KMS-11 (cell line): ENCODE data around the gene SUPT20HL2.
"Not testable (repeated sequence)": the region's sequence is repeated elsewhere in the genome, so short reads cannot be mapped to it uniquely, and the experiment has no call there.

Experiments used
- H2AFZ ChIP-seq: fragments of 200-600 bp; sonication (generic); 2 replicates; pipeline ENCODE4 v1.6.1; 2016; ENCODE audit warnings: antibody characterized with exemption, mixed run types, low read depth
- H3K27ac ChIP-seq: fragments of 200-600 bp; sonication (generic); 2 replicates; pipeline ENCODE4 v1.6.1; 2016; ENCODE audit warnings: mild to moderate bottlenecking, mixed run types
- H3K27me3 ChIP-seq: fragments of 200-600 bp; sonication (generic); 2 replicates; pipeline ENCODE4 v1.6.1; 2017; ENCODE audit warnings: mild to moderate bottlenecking, low read depth, mixed run types, moderate library complexity; ENCODE audit not compliant: insufficient read depth
- H3K36me3 ChIP-seq: fragments of 200-600 bp; sonication (generic); 2 replicates; pipeline ENCODE4 v1.6.1; 2017; ENCODE audit warnings: mild to moderate bottlenecking, mixed run types; ENCODE audit not compliant: insufficient read depth
- H3K4me1 ChIP-seq: fragments of 200-600 bp; sonication (generic); 2 replicates; pipeline ENCODE4 v1.6.1; 2016; ENCODE audit warnings: mild to moderate bottlenecking, low read depth, mixed run types; ENCODE audit not compliant: poor library complexity, severe bottlenecking
- H3K4me2 ChIP-seq: fragments of 200-600 bp; sonication (generic); 2 replicates; pipeline ENCODE4 v1.7.0; 2016; ENCODE audit warnings: mild to moderate bottlenecking, mixed run types
- H3K4me3 ChIP-seq: fragments of 200-600 bp; sonication (generic); IDR thresholded peaks from 2 replicates; pipeline ENCODE4 v1.6.1; 2017; ENCODE audit warnings: low read depth, low read length, mixed read lengths; ENCODE audit not compliant: insufficient read depth
- H3K79me2 ChIP-seq: fragments of 200-600 bp; sonication (generic); 2 replicates; pipeline ENCODE4 v1.6.1; 2016; ENCODE audit warnings: low read depth, mixed run types; ENCODE audit not compliant: insufficient read depth
- H3K9ac ChIP-seq: fragments of 200-600 bp; sonication (generic); 2 replicates; pipeline ENCODE4 v1.6.1; 2016; ENCODE audit warnings: mild to moderate bottlenecking, mixed run types
- H4K20me1 ChIP-seq: fragments of 200-600 bp; sonication (generic); 2 replicates; pipeline ENCODE4 v1.6.1; 2016; ENCODE audit warnings: mild to moderate bottlenecking, mixed run types; ENCODE audit not compliant: insufficient read depth
- CTCF ChIP-seq: fragments of 200-600 bp; sonication (generic); conservative IDR thresholded peaks from 2 replicates; pipeline ENCODE4 v1.6.1; 2017; ENCODE audit warnings: low read depth, mild to moderate bottlenecking, antibody characterized with exemption, low read length, moderate library complexity, mixed read lengths

The SUPT20HL2 gene

GRCh38 chrX:24314019-24314635 is at the start of gene SUPT20HL2:
SUPT20HL2 (minus strand) TSS chrX:24314069; CDS start chrX:24313315, 754 bp downstream.
- TF ChIP-seq CTCF, result no peak
- no peak within 1 kb of the TSS for H3K4me2 ChIP-seq
- no peaks in the 10 kb centered on the region for H3K27me3 ChIP-seq
- H3K4me1 ChIP-seq, result no peaks in the 10 kb centered on the region
- H3K9ac ChIP-seq, result no peak within 1 kb of the TSS
- H2AFZ ChIP-seq, result no peak within 1 kb of the TSS
- no peaks in the 10 kb centered on the region for H4K20me1 ChIP-seq
- H3K4me3 ChIP-seq, result no peak within 1 kb of the TSS
- no peaks in the 10 kb centered on the region for H3K36me3 ChIP-seq
- H3K79me2 ChIP-seq, result no peaks in the 10 kb centered on the region
- H3K27ac ChIP-seq, result no peak within 1 kb of the TSS

- not testable (repeated sequence) for H3K4me1 ChIP-seq, H3K27ac ChIP-seq, H3K4me2 ChIP-seq
Measured at GRCh38 chrX:24362089-24362745, 48.3 kb upstream of the SUPT20HL2 start.

GRCh38 chrX:24360272-24360671 is 46.4 kb upstream of the SUPT20HL2 start, which contains the start of gene SUPT20HL1:
SUPT20HL1 (plus strand) TSS chrX:24360639; CDS start chrX:24362761, 2,122 bp downstream.
- H3K36me3 ChIP-seq, result no peaks in the 10 kb centered on the region
- H3K27ac ChIP-seq, result no peak within 1 kb of the TSS
- H2AFZ ChIP-seq, result no peak within 1 kb of the TSS
- H3K9ac ChIP-seq, result no peak within 1 kb of the TSS
- H3K4me3 ChIP-seq, result no peak within 1 kb of the TSS
- TF ChIP-seq CTCF, result no peak
- H3K27me3 ChIP-seq, result no peaks in the 10 kb centered on the region
- no peak within 1 kb of the TSS for H3K4me2 ChIP-seq
- H3K4me1 ChIP-seq, result no peaks in the 10 kb centered on the region
- H3K79me2 ChIP-seq, result no peaks in the 10 kb centered on the region
- no peaks in the 10 kb centered on the region for H4K20me1 ChIP-seq

More at GRCh38 chrX:24362089-24362745, 48.3 kb upstream of the SUPT20HL2 start:
- not testable (repeated sequence) for H4K20me1 ChIP-seq, H3K9ac ChIP-seq, H3K27me3 ChIP-seq, H3K4me3 ChIP-seq, H3K79me2 ChIP-seq, H3K36me3 ChIP-seq, H2AFZ ChIP-seq

GRCh38 chrX:24357106-24357505 is 43.2 kb upstream of the SUPT20HL2 start:
- H3K79me2 ChIP-seq, result no peaks in the 10 kb centered on the region
- no peaks in the 10 kb centered on the region for H3K27me3 ChIP-seq
- no peak overlapping the region for H3K9ac ChIP-seq
- no peaks in the 10 kb centered on the region for H4K20me1 ChIP-seq
- no peak overlapping the region for H3K4me3 ChIP-seq
- H3K4me2 ChIP-seq, result no peak overlapping the region
- no peak overlapping the region for H3K27ac ChIP-seq
- no peak for TF ChIP-seq CTCF
- no peaks in the 10 kb centered on the region for H3K36me3 ChIP-seq
- no peaks in the 10 kb centered on the region for H3K4me1 ChIP-seq
- H2AFZ ChIP-seq, result no peak overlapping the region

GRCh38 chrX:24355095-24355494 is 41.2 kb upstream of the SUPT20HL2 start:
- no peaks in the 10 kb centered on the region for H3K27me3 ChIP-seq
- no peaks in the 10 kb centered on the region for H3K4me1 ChIP-seq
- H3K27ac ChIP-seq, result no peak overlapping the region
- no peak overlapping the region for H3K4me3 ChIP-seq
- H3K9ac ChIP-seq, result no peak overlapping the region
- no peaks in the 10 kb centered on the region for H3K79me2 ChIP-seq
- H3K4me2 ChIP-seq, result no peak overlapping the region
- H2AFZ ChIP-seq, result no peak overlapping the region
- H3K36me3 ChIP-seq, result no peaks in the 10 kb centered on the region
- no peaks in the 10 kb centered on the region for H4K20me1 ChIP-seq
- no peak for TF ChIP-seq CTCF
